Activated effector memory CD4-positive, alpha-beta T cell treated with Interleukin-2 at 50 U/mL for 16 hours (primary cell): ENCODE measurements around the gene GTF3C6.
"Not testable (repeated sequence)": the region's sequence is repeated elsewhere in the genome, so short reads cannot be mapped to it uniquely, and the experiment has no call there.

Experiments used
- DNase-seq: peaks from one replicate; pipeline ENCODE4 v3.0.0-alpha.2; 2020

The GTF3C6 gene

GRCh38 chr6:110980227-110980626 lies 21.7 kb downstream of the GTF3C6 start:
- DNase-seq: no peak

GRCh38 chr6:110980648-110981047 lies 22.1 kb downstream of the GTF3C6 start:
- DNase-seq: no peak

GRCh38 chr6:110981202-110981600 lies 22.7 kb downstream of the GTF3C6 start:
- DNase-seq: no peak

GRCh38 chr6:110990840-110991576 lies 32.5 kb downstream of the GTF3C6 start:
- DNase-seq: no peak

- no peak for DNase-seq
Measured at GRCh38 chr6:110996691-110997090, 38.2 kb downstream of the GTF3C6 start.

GRCh38 chr6:110999634-111000270 lies 41.2 kb downstream of the GTF3C6 start:
- DNase-seq: no peak

- DNase-seq: no peak
Measured at GRCh38 chr6:111002350-111002749, 43.8 kb downstream of the GTF3C6 start.

GRCh38 chr6:111011360-111012142 lies 53.0 kb downstream of the GTF3C6 start:
- no peak for DNase-seq

- no peak for DNase-seq
Measured at GRCh38 chr6:111012143-111012452, 53.6 kb downstream of the GTF3C6 start.

- not testable (repeated sequence) for DNase-seq
Measured at GRCh38 chr6:111012520-111012919, 54.0 kb downstream of the GTF3C6 start.

- no peak for DNase-seq
Measured at GRCh38 chr6:111013144-111013915, 54.8 kb downstream of the GTF3C6 start.

- no peak for DNase-seq
Measured at GRCh38 chr6:111015389-111016124, 57.1 kb downstream of the GTF3C6 start.

GRCh38 chr6:111017241-111017640 lies 58.7 kb downstream of the GTF3C6 start:
- DNase-seq: not testable (repeated sequence)
